Measurements from ENCODE around the gene WNT9B. TPM values are rescaled to one million over a fixed set of nuclear protein-coding genes. Genes with fewer than 3 reads are reported as not detected.

The WNT9B gene
- total and polyA plus RNA-seq, 2 donors (not counting 1 experiment from before 2014, with no cell fraction given), result not detected

GRCh38 chr17:46827274-46827673 lies 24.1 kb upstream of the WNT9B start:
- no peak for DNase-seq (ENCODE audit: low read depth in 2 of 2)
- no peak for TF ChIP-seq CTCF (conservative IDR thresholded peaks at IDR 0.05 in 1 of 2, IDR thresholded peaks at IDR 0.05 in 1 of 2; ENCODE audit: low read depth in 1 of 2, low read length in 2 of 2)
- TF ChIP-seq EZH2 (IDR thresholded peaks at IDR 0.05; ENCODE audit: low read length, missing control alignments), result no peak
- Histone ChIP-seq H3K27me3 (ENCODE audit: control insufficient read depth, insufficient read depth, low read length) (peaks cover 4% of the 10 kb centered on the region), H4K20me1 (ENCODE audit: control insufficient read depth, extremely low read depth, insufficient read depth, low read length) (no peaks in the 10 kb centered on the region), H2AFZ (ENCODE audit: low read length) (no peak overlapping the region), H3K79me2 (ENCODE audit: control insufficient read depth, insufficient read depth, low read length) (no peaks in the 10 kb centered on the region), H3K4me1 (ENCODE audit: control insufficient read depth, extremely low read depth, insufficient read depth, low read length) (no peaks in the 10 kb centered on the region), H3K27ac (ENCODE audit: insufficient read depth, low read length) (no peak overlapping the region), H3K4me3 (replicated peaks in 1 of 4; ENCODE audit: control extremely low read depth in 1 of 4, insufficient read depth in 1 of 4, low read depth in 3 of 4, low read length in 4 of 4) (no peak overlapping the region), H3K9ac (ENCODE audit: insufficient read depth, low read length) (no peak overlapping the region), H3K9me3 (ENCODE audit: control insufficient read depth, insufficient read depth, low read depth, low read length) (no peaks in the 10 kb centered on the region), H3K36me3 (ENCODE audit: control insufficient read depth, insufficient read depth, low read length) (no peaks in the 10 kb centered on the region), H3K4me2 (ENCODE audit: extremely low read depth, insufficient read depth, low read length) (no peak overlapping the region)

- no peak overlapping the region for H3K27ac ChIP-seq (ENCODE audit: insufficient read depth, low read length)
Measured at GRCh38 chr17:46831573-46832330, 19.6 kb upstream of the WNT9B start.

GRCh38 chr17:46832331-46832821 lies 19.0 kb upstream of the WNT9B start:
- H3K4me3 ChIP-seq (replicated peaks in 1 of 4; ENCODE audit: control extremely low read depth in 1 of 4, insufficient read depth in 1 of 4, low read depth in 3 of 4, low read length in 4 of 4), result no peak overlapping the region
- no peak overlapping the region for H3K27ac ChIP-seq (ENCODE audit: insufficient read depth, low read length)
- no peaks in the 10 kb centered on the region for H4K20me1 ChIP-seq (ENCODE audit: control insufficient read depth, extremely low read depth, insufficient read depth, low read length)
- H2AFZ ChIP-seq (ENCODE audit: low read length), result no peak overlapping the region
- no peak overlapping the region for H3K9ac ChIP-seq (ENCODE audit: insufficient read depth, low read length)
- no peaks in the 10 kb centered on the region for H3K9me3 ChIP-seq (ENCODE audit: control insufficient read depth, insufficient read depth, low read depth, low read length)
- no peaks in the 10 kb centered on the region for H3K36me3 ChIP-seq (ENCODE audit: control insufficient read depth, insufficient read depth, low read length)
- H3K4me1 ChIP-seq (ENCODE audit: control insufficient read depth, extremely low read depth, insufficient read depth, low read length), result peaks cover 2% of the 10 kb centered on the region
- no peaks in the 10 kb centered on the region for H3K79me2 ChIP-seq (ENCODE audit: control insufficient read depth, insufficient read depth, low read length)
- no peak for DNase-seq (ENCODE audit: low read depth in 2 of 2)
- H3K27me3 ChIP-seq (ENCODE audit: control insufficient read depth, insufficient read depth, low read length), result no peaks in the 10 kb centered on the region
- TF ChIP-seq EZH2 (IDR thresholded peaks at IDR 0.05; ENCODE audit: low read length, missing control alignments) (no peak), CTCF (conservative IDR thresholded peaks at IDR 0.05 in 1 of 2, IDR thresholded peaks at IDR 0.05 in 1 of 2; ENCODE audit: low read depth in 1 of 2, low read length in 2 of 2) (no peak)
- H3K4me2 ChIP-seq (ENCODE audit: extremely low read depth, insufficient read depth, low read length), result no peak overlapping the region

More at GRCh38 chr17:46831573-46832330, 19.6 kb upstream of the WNT9B start:
- no peaks in the 10 kb centered on the region for H3K9me3 ChIP-seq (ENCODE audit: control insufficient read depth, insufficient read depth, low read depth, low read length)
- H3K9ac ChIP-seq (ENCODE audit: insufficient read depth, low read length), result no peak overlapping the region
- no peak overlapping the region for H3K4me2 ChIP-seq (ENCODE audit: extremely low read depth, insufficient read depth, low read length)
- peaks cover 2% of the 10 kb centered on the region for H3K4me1 ChIP-seq (ENCODE audit: control insufficient read depth, extremely low read depth, insufficient read depth, low read length)
- no peaks in the 10 kb centered on the region for H3K36me3 ChIP-seq (ENCODE audit: control insufficient read depth, insufficient read depth, low read length)
- H3K4me3 ChIP-seq (replicated peaks in 1 of 4; ENCODE audit: control extremely low read depth in 1 of 4, insufficient read depth in 1 of 4, low read depth in 3 of 4, low read length in 4 of 4), result no peak overlapping the region
- no peaks in the 10 kb centered on the region for H3K79me2 ChIP-seq (ENCODE audit: control insufficient read depth, insufficient read depth, low read length)
- no peak for DNase-seq (ENCODE audit: low read depth in 2 of 2)
- no peaks in the 10 kb centered on the region for H3K27me3 ChIP-seq (ENCODE audit: control insufficient read depth, insufficient read depth, low read length)
- no peak overlapping the region for H2AFZ ChIP-seq (ENCODE audit: low read length)
- no peaks in the 10 kb centered on the region for H4K20me1 ChIP-seq (ENCODE audit: control insufficient read depth, extremely low read depth, insufficient read depth, low read length)
- TF ChIP-seq CTCF (conservative IDR thresholded peaks at IDR 0.05 in 1 of 2, IDR thresholded peaks at IDR 0.05 in 1 of 2; ENCODE audit: low read depth in 1 of 2, low read length in 2 of 2) (no peak), EZH2 (IDR thresholded peaks at IDR 0.05; ENCODE audit: low read length, missing control alignments) (no peak)
